ENCODE data around the gene A4GNT.
"Not testable (repeated sequence)": the region's sequence is repeated elsewhere in the genome, so short reads cannot be mapped to it uniquely, and the experiment has no call there.

A4GNT gene

GRCh38 chr3:138132239-138132638 is at the start of gene A4GNT:
Gene A4GNT (minus strand): TSS chr3:138132390. CDS start chr3:138131256, 1,134 bp downstream.
- Histone ChIP-seq H3K36me3 (ENCODE audit: control insufficient read depth, insufficient read depth, low read length) (no peaks in the 10 kb centered on the region), H3K27ac (ENCODE audit: low read depth, low read length) (no peak within 1 kb of the TSS), H3K9ac (ENCODE audit: low read length) (no peak within 1 kb of the TSS), H3K9me3 (ENCODE audit: control insufficient read depth, insufficient read depth, low read depth, low read length) (no peaks in the 10 kb centered on the region), H3K4me3 (ENCODE audit: low read depth, low read length) (no peak within 1 kb of the TSS), H3K27me3 (ENCODE audit: control insufficient read depth, insufficient read depth, low read length) (no peaks in the 10 kb centered on the region), H3K4me1 (ENCODE audit: control insufficient read depth, insufficient read depth, low read length) (0 out of 2 replicates have a peak, but pooled peaks cover 4% of the 10 kb centered on the region)

- Histone ChIP-seq H3K9me3 (ENCODE audit: control insufficient read depth, insufficient read depth, low read depth, low read length) (no peaks in the 10 kb centered on the region), H3K27me3 (ENCODE audit: control insufficient read depth, insufficient read depth, low read length) (peaks cover 2% of the 10 kb centered on the region; the same call in 1 of the 2 replicates), H3K4me1 (ENCODE audit: control insufficient read depth, insufficient read depth, low read length) (no peaks in the 10 kb centered on the region), H3K27ac (ENCODE audit: low read depth, low read length) (no peak overlapping the region), H3K9ac (ENCODE audit: low read length) (no peak overlapping the region), H3K36me3 (ENCODE audit: control insufficient read depth, insufficient read depth, low read length) (no peaks in the 10 kb centered on the region), H3K4me3 (ENCODE audit: low read depth, low read length) (no peak overlapping the region)
Observed at GRCh38 chr3:138180375-138181029, 48.3 kb upstream of the A4GNT start.

GRCh38 chr3:138174421-138175131 is 42.4 kb upstream of the A4GNT start, which contains the start of gene DBR1:
Gene DBR1 (minus strand): TSS chr3:138174921. CDS start chr3:138174795, 126 bp downstream.
- H3K27me3 ChIP-seq (ENCODE audit: control insufficient read depth, insufficient read depth, low read length), result no peaks in the 10 kb centered on the region
- no peaks in the 10 kb centered on the region for H3K9me3 ChIP-seq (ENCODE audit: control insufficient read depth, insufficient read depth, low read depth, low read length)
- peaks cover 25% of the 10 kb centered on the region for H3K36me3 ChIP-seq (ENCODE audit: control insufficient read depth, insufficient read depth, low read length)
- peak within 1 kb of the TSS; percentile 91 for H3K27ac ChIP-seq (ENCODE audit: low read depth, low read length)
- peak within 1 kb of the TSS; percentile 99 for H3K4me3 ChIP-seq (ENCODE audit: low read depth, low read length)
- H3K9ac ChIP-seq (ENCODE audit: low read length), result peak within 1 kb of the TSS; percentile 97
- H3K4me1 ChIP-seq (ENCODE audit: control insufficient read depth, insufficient read depth, low read length), result no peaks in the 10 kb centered on the region

- Histone ChIP-seq H3K27me3 (ENCODE audit: control insufficient read depth, insufficient read depth, low read length) (no peaks in the 10 kb centered on the region), H3K4me3 (ENCODE audit: low read depth, low read length) (peak overlapping the region; percentile 99), H3K36me3 (ENCODE audit: control insufficient read depth, insufficient read depth, low read length) (peaks cover 30% of the 10 kb centered on the region), H3K9ac (ENCODE audit: low read length) (peak overlapping the region; percentile 97), H3K4me1 (ENCODE audit: control insufficient read depth, insufficient read depth, low read length) (no peaks in the 10 kb centered on the region), H3K9me3 (ENCODE audit: control insufficient read depth, insufficient read depth, low read depth, low read length) (no peaks in the 10 kb centered on the region), H3K27ac (ENCODE audit: low read depth, low read length) (peak overlapping the region; percentile 91; the same call in 1 of the 2 replicates)
Observed at GRCh38 chr3:138173769-138174420, 41.7 kb upstream of the A4GNT start.

GRCh38 chr3:138172625-138173024 is 40.4 kb upstream of the A4GNT start:
- Histone ChIP-seq H3K27ac (ENCODE audit: low read depth, low read length) (no peak overlapping the region), H3K27me3 (ENCODE audit: control insufficient read depth, insufficient read depth, low read length) (no peaks in the 10 kb centered on the region), H3K4me1 (ENCODE audit: control insufficient read depth, insufficient read depth, low read length) (no peaks in the 10 kb centered on the region), H3K36me3 (ENCODE audit: control insufficient read depth, insufficient read depth, low read length) (peaks cover 37% of the 10 kb centered on the region), H3K4me3 (ENCODE audit: low read depth, low read length) (no peak overlapping the region), H3K9me3 (ENCODE audit: control insufficient read depth, insufficient read depth, low read depth, low read length) (no peaks in the 10 kb centered on the region), H3K9ac (ENCODE audit: low read length) (no peak overlapping the region)

- Histone ChIP-seq H3K27me3 (ENCODE audit: control insufficient read depth, insufficient read depth, low read length) (no peaks in the 10 kb centered on the region), H3K27ac (ENCODE audit: low read depth, low read length) (no peak overlapping the region), H3K9me3 (ENCODE audit: control insufficient read depth, insufficient read depth, low read depth, low read length) (no peaks in the 10 kb centered on the region), H3K4me3 (ENCODE audit: low read depth, low read length) (no peak overlapping the region), H3K9ac (ENCODE audit: low read length) (no peak overlapping the region), H3K36me3 (ENCODE audit: control insufficient read depth, insufficient read depth, low read length) (peaks cover 72% of the 10 kb centered on the region), H3K4me1 (ENCODE audit: control insufficient read depth, insufficient read depth, low read length) (no peaks in the 10 kb centered on the region)
Observed at GRCh38 chr3:138165061-138165460, 32.9 kb upstream of the A4GNT start.

GRCh38 chr3:138157743-138158142 is 25.6 kb upstream of the A4GNT start:
- no peaks in the 10 kb centered on the region for H3K27me3 ChIP-seq (ENCODE audit: control insufficient read depth, insufficient read depth, low read length)
- H3K9ac ChIP-seq (ENCODE audit: low read length), result no peak overlapping the region
- peaks cover 11% of the 10 kb centered on the region; the same call in 1 of the 2 replicates for H3K9me3 ChIP-seq (ENCODE audit: control insufficient read depth, insufficient read depth, low read depth, low read length)
- H3K36me3 ChIP-seq (ENCODE audit: control insufficient read depth, insufficient read depth, low read length), result peaks cover 16% of the 10 kb centered on the region
- no peak overlapping the region for H3K4me3 ChIP-seq (ENCODE audit: low read depth, low read length)
- no peaks in the 10 kb centered on the region for H3K4me1 ChIP-seq (ENCODE audit: control insufficient read depth, insufficient read depth, low read length)
- no peak overlapping the region for H3K27ac ChIP-seq (ENCODE audit: low read depth, low read length)

- Histone ChIP-seq H3K4me1 (ENCODE audit: control insufficient read depth, insufficient read depth, low read length) (no peaks in the 10 kb centered on the region), H3K4me3 (ENCODE audit: low read depth, low read length) (no peak overlapping the region), H3K27me3 (ENCODE audit: control insufficient read depth, insufficient read depth, low read length) (no peaks in the 10 kb centered on the region), H3K36me3 (ENCODE audit: control insufficient read depth, insufficient read depth, low read length) (no peaks in the 10 kb centered on the region), H3K27ac (ENCODE audit: low read depth, low read length) (no peak overlapping the region), H3K9me3 (ENCODE audit: control insufficient read depth, insufficient read depth, low read depth, low read length) (peaks cover 11% of the 10 kb centered on the region; the same call in 1 of the 2 replicates), H3K9ac (ENCODE audit: low read length) (no peak overlapping the region)
Observed at GRCh38 chr3:138154534-138154933, 22.3 kb upstream of the A4GNT start.

- H3K4me1 ChIP-seq (ENCODE audit: control insufficient read depth, insufficient read depth, low read length), result no peaks in the 10 kb centered on the region
- H3K36me3 ChIP-seq (ENCODE audit: control insufficient read depth, insufficient read depth, low read length), result no peaks in the 10 kb centered on the region
- no peaks in the 10 kb centered on the region; the same call in 1 of the 2 replicates for H3K9me3 ChIP-seq (ENCODE audit: control insufficient read depth, insufficient read depth, low read depth, low read length)
- H3K27ac ChIP-seq (ENCODE audit: low read depth, low read length), result no peak overlapping the region
- no peak overlapping the region for H3K9ac ChIP-seq (ENCODE audit: low read length)
- H3K4me3 ChIP-seq (ENCODE audit: low read depth, low read length), result no peak overlapping the region
- no peaks in the 10 kb centered on the region for H3K27me3 ChIP-seq (ENCODE audit: control insufficient read depth, insufficient read depth, low read length)
Observed at GRCh38 chr3:138148503-138148902, 16.3 kb upstream of the A4GNT start.

- not testable (repeated sequence) for H3K36me3 ChIP-seq (ENCODE audit: control insufficient read depth, insufficient read depth, low read length); H3K4me1 ChIP-seq (ENCODE audit: control insufficient read depth, insufficient read depth, low read length); H3K9me3 ChIP-seq (ENCODE audit: control insufficient read depth, insufficient read depth, low read depth, low read length); H3K27ac ChIP-seq (ENCODE audit: low read depth, low read length); H3K27me3 ChIP-seq (ENCODE audit: control insufficient read depth, insufficient read depth, low read length); H3K4me3 ChIP-seq (ENCODE audit: low read depth, low read length); H3K9ac ChIP-seq (ENCODE audit: low read length)
Observed at GRCh38 chr3:138142181-138142580, 10.0 kb upstream of the A4GNT start.

- Histone ChIP-seq H3K36me3 (ENCODE audit: control insufficient read depth, insufficient read depth, low read length) (no peaks in the 10 kb centered on the region), H3K27me3 (ENCODE audit: control insufficient read depth, insufficient read depth, low read length) (no peaks in the 10 kb centered on the region), H3K4me1 (ENCODE audit: control insufficient read depth, insufficient read depth, low read length) (no peaks in the 10 kb centered on the region), H3K27ac (ENCODE audit: low read depth, low read length) (no peak overlapping the region), H3K4me3 (ENCODE audit: low read depth, low read length) (no peak overlapping the region), H3K9me3 (ENCODE audit: control insufficient read depth, insufficient read depth, low read depth, low read length) (no peaks in the 10 kb centered on the region), H3K9ac (ENCODE audit: low read length) (no peak overlapping the region)
Observed at GRCh38 chr3:138140940-138141339, 8.8 kb upstream of the A4GNT start.

Measured in HUES6 (cell line).